Nephron (organoid): Measurements from ENCODE around the gene ARMS2.
A peak's percentile ranks its signal among the peaks of the same experiment; 100 is the strongest.

Experiments used
- H3K27ac Mint-ChIP-seq, 3 experiments: 2 replicates each; pipeline ENCODE4 v1.8.0; 2020; ENCODE audit warnings: mixed read lengths in 3 of 3, mild to moderate bottlenecking in 2 of 3, moderate library complexity in 1 of 3
- H3K27me3 Mint-ChIP-seq: 2 replicates; pipeline ENCODE4 v1.8.0; 2021; ENCODE audit warnings: low read depth, mild to moderate bottlenecking, moderate library complexity, mixed read lengths
- H3K36me3 Mint-ChIP-seq: 2 replicates; pipeline ENCODE4 v1.8.0; 2020; ENCODE audit warnings: low read depth, mixed read lengths
- H3K4me1 Mint-ChIP-seq: 2 replicates; pipeline ENCODE4 v1.8.0; 2020; ENCODE audit warnings: mixed read lengths
- H3K4me3 Mint-ChIP-seq, 3 experiments: 2 replicates each; pipeline ENCODE4 v1.8.0; 2020; ENCODE audit warnings: mild to moderate bottlenecking in 3 of 3, mixed read lengths in 3 of 3, moderate library complexity in 2 of 3
- H3K9me3 Mint-ChIP-seq: 2 replicates; pipeline ENCODE4 v1.8.0; 2020; ENCODE audit warnings: mixed read lengths
- CTCF ChIP-seq, 3 experiments: fragments of 200-600 bp; sonication (generic); IDR thresholded peaks; one replicate each; pipeline ENCODE4 v1.5.0; 2021; ENCODE audit warnings: antibody characterized with exemption in 3 of 3; ENCODE audit not compliant: unreplicated experiment in 3 of 3

The ARMS2 gene

GRCh38 chr10:122454071-122454470 lies 382 bp upstream of the ARMS2 start:
- H3K27ac Mint-ChIP-seq: no peak overlapping the region
- no peak for TF ChIP-seq CTCF (IDR thresholded peaks at IDR 0.05; ENCODE audit: unreplicated experiment in 3 of 3)
- no peaks in the 10 kb centered on the region for H3K9me3 Mint-ChIP-seq
- H3K4me3 Mint-ChIP-seq: no peak overlapping the region
- no peaks in the 10 kb centered on the region for H3K36me3 Mint-ChIP-seq
- peaks cover 27% of the 10 kb centered on the region for H3K27me3 Mint-ChIP-seq
- peaks cover 16% of the 10 kb centered on the region for H3K4me1 Mint-ChIP-seq

GRCh38 chr10:122455376-122456079 lies 1.1 kb downstream of the ARMS2 start:
- no peaks in the 10 kb centered on the region for H3K36me3 Mint-ChIP-seq

GRCh38 chr10:122457934-122458333 lies 3.5 kb downstream of the ARMS2 start:
- H3K27me3 Mint-ChIP-seq: peaks cover 44% of the 10 kb centered on the region
- TF ChIP-seq CTCF (IDR thresholded peaks at IDR 0.05; ENCODE audit: unreplicated experiment in 3 of 3): no peak
- H3K36me3 Mint-ChIP-seq: no peaks in the 10 kb centered on the region
- H3K9me3 Mint-ChIP-seq: no peaks in the 10 kb centered on the region
- peak overlapping the region; percentile 38 to 61 (median 52) for H3K4me3 Mint-ChIP-seq
- H3K4me1 Mint-ChIP-seq: peaks cover 17% of the 10 kb centered on the region
- peak overlapping the region in 1 of 3 experiments; percentile 3 for H3K27ac Mint-ChIP-seq

More at GRCh38 chr10:122455376-122456079, 1.1 kb downstream of the ARMS2 start:
- Mint-ChIP-seq H3K9me3 (no peaks in the 10 kb centered on the region), H3K4me3 (no peak overlapping the region), H3K27ac (no peak overlapping the region), H3K27me3 (peaks cover 39% of the 10 kb centered on the region), H3K4me1 (peaks cover 10% of the 10 kb centered on the region)
- TF ChIP-seq CTCF (IDR thresholded peaks at IDR 0.05; ENCODE audit: unreplicated experiment in 3 of 3): no peak

GRCh38 chr10:122458693-122459092 lies 4.2 kb downstream of the ARMS2 start:
- Mint-ChIP-seq H3K36me3 (no peaks in the 10 kb centered on the region), H3K9me3 (no peaks in the 10 kb centered on the region), H3K4me1 (peaks cover 25% of the 10 kb centered on the region), H3K4me3 (peak overlapping the region in 2 of 3 experiments; percentile 67 to 70), H3K27ac (no peak overlapping the region), H3K27me3 (peaks cover 52% of the 10 kb centered on the region)
- no peak for TF ChIP-seq CTCF (IDR thresholded peaks at IDR 0.05; ENCODE audit: unreplicated experiment in 3 of 3)

- no peak for TF ChIP-seq CTCF (IDR thresholded peaks at IDR 0.05; ENCODE audit: unreplicated experiment in 3 of 3)
- Mint-ChIP-seq H3K4me3 (peak overlapping the region; percentile 67 to 70 (median 69)), H3K36me3 (no peaks in the 10 kb centered on the region), H3K27me3 (peaks cover 62% of the 10 kb centered on the region), H3K9me3 (no peaks in the 10 kb centered on the region), H3K4me1 (peaks cover 27% of the 10 kb centered on the region), H3K27ac (no peak overlapping the region)
Observed at GRCh38 chr10:122459561-122460273, 5.3 kb downstream of the ARMS2 start.
